Astrocyte (in vitro differentiated cells and primary cell): ENCODE data around the gene TMEM178B.

ENCODE experiments used
- EZH2 ChIP-seq: IDR thresholded peaks from 2 replicates; pipeline ENCODE4 v1.6.1; 2012; ENCODE audit warnings: mild to moderate bottlenecking, low read length, inconsistent platforms; ENCODE audit not compliant: insufficient read depth
- TF ChIP-seq, protein P1 (sequence below): IDR thresholded peaks from 2 replicates; pipeline ENCODE4 v1.5.1; 2011; ENCODE audit warnings: low read depth, mild to moderate bottlenecking, inconsistent platforms, low read length, moderate library complexity; ENCODE audit not compliant: insufficient read depth

DNA sequence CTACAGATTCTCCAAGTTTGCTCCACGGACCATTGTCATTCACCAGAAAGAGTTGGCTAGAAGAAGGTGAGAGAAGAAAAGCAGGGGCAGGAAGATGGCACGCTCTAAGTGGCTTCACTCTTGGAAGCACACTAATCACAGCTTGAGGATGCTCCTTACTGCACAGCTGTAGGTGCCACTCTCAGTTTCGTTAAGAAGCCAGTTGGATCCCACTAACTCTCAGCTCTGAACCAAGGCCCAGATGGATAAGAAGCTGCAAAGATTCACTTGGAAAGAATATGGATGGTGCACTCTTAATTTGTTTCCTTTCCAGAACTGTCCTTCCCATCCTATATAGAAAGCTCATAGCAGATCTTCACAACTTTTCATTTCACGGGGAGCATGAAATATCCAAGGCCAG, 382.8 kb downstream of the TMEM178B start:
- TF ChIP-seq EZH2 = no peak
- TF ChIP-seq, protein P1, sequence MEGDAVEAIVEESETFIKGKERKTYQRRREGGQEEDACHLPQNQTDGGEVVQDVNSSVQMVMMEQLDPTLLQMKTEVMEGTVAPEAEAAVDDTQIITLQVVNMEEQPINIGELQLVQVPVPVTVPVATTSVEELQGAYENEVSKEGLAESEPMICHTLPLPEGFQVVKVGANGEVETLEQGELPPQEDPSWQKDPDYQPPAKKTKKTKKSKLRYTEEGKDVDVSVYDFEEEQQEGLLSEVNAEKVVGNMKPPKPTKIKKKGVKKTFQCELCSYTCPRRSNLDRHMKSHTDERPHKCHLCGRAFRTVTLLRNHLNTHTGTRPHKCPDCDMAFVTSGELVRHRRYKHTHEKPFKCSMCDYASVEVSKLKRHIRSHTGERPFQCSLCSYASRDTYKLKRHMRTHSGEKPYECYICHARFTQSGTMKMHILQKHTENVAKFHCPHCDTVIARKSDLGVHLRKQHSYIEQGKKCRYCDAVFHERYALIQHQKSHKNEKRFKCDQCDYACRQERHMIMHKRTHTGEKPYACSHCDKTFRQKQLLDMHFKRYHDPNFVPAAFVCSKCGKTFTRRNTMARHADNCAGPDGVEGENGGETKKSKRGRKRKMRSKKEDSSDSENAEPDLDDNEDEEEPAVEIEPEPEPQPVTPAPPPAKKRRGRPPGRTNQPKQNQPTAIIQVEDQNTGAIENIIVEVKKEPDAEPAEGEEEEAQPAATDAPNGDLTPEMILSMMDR = no peak
